ENCODE data around the gene KLK7.

The KLK7 gene

GRCh38 chr19:51018745-51019543, 35.2 kb upstream of the KLK7 start:
- peak overlapping the region; percentile 86 for H3K4me3 Mint-ChIP-seq

DNA sequence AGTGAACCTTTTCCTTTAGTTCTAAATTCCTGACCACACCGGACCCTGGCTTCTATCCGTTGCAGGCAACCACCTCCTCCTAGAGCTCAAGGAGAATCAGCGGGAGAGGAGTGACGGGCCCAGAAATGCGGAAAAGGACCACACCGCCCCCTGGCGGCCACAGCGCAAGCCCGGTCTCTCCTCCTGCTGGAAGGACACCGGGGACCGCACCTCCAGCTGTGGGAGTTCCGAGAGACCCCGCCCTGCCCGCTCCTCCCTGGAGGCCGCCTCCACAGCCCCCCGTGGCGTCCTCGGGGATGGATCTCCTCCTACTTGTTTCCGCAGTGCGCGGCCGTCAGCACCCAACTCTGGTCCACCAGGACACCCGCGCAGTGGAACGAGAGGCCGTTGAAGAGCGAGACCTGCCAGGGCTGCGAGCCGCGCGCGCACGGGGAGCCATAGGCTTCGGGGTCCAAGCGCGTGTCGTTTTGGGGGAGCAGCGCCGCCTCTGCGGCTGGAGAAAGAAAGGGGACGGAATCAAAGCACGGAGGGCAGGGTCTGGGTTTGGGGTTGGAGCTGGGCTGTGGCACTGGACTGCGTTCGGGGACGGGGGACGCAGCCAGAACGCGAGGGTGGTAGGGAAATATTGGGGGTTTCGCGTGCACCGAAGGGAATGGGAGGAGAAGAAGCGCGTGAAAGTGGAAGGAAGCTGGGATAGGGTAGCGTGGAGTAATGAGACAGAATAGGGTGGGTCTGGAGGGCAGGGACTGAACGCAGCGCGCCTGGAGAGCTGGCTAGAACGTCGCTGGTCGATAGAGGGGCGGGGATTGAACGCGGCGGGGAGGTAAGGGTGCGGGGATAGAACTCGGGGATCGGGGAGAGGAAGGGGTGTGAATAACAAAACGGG, 33.3 kb upstream of the KLK7 start:
- Mint-ChIP-seq H3K27me3 (peaks cover 40% of the 10 kb centered on the region), H3K4me3 (peak overlapping the region; percentile 64), H3K9me3 (ENCODE audit: low read depth) (no peaks in the 10 kb centered on the region), H3K27ac (no peak overlapping the region), H3K36me3 (no peaks in the 10 kb centered on the region), H3K4me1 (ENCODE audit: low read depth) (peaks cover 25% of the 10 kb centered on the region)

More at GRCh38 chr19:51018745-51019543, 35.2 kb upstream of the KLK7 start:
- H3K27ac Mint-ChIP-seq, result no peak overlapping the region
- H3K9me3 Mint-ChIP-seq (ENCODE audit: low read depth), result no peaks in the 10 kb centered on the region
- no peaks in the 10 kb centered on the region for H3K36me3 Mint-ChIP-seq
- H3K4me1 Mint-ChIP-seq (ENCODE audit: low read depth), result peaks cover 25% of the 10 kb centered on the region
- H3K27me3 Mint-ChIP-seq, result peaks cover 34% of the 10 kb centered on the region

DNA sequence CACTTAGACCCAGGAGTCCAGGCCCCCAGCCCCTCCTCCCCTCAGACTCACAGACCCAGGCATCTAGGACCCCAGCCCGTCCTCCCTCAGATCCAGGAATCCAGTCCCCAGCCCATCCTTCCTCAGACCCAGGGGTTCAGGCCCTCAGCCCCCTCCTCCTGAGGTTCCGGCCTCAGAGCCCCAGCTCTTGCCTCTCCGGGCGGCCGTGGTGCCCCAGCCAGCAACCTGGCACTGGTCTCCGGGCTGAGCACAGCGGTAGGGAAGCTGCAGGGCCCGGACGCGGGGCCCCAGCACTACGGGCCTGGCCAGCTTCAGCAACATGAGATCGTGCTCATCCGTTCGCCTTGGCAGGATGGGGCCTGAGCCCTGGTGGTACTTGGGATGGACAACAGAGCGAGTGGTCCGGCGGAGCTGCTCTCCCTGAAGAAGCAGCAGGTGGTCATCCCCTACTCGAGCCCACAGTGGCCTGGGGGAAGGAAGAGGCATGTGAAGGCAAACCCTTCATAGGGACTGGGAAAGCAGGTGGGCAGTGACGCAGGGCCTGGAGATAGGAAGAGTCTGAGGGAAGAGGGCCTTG, 32.1 kb upstream of the KLK7 start:
- Mint-ChIP-seq H3K27me3 (peaks cover 40% of the 10 kb centered on the region), H3K4me3 (no peak overlapping the region), H3K9me3 (ENCODE audit: low read depth) (no peaks in the 10 kb centered on the region), H3K36me3 (no peaks in the 10 kb centered on the region), H3K27ac (no peak overlapping the region), H3K4me1 (ENCODE audit: low read depth) (peaks cover 25% of the 10 kb centered on the region)

- peaks cover 21% of the 10 kb centered on the region for H3K4me1 Mint-ChIP-seq (ENCODE audit: low read depth)
- H3K9me3 Mint-ChIP-seq (ENCODE audit: low read depth), result no peaks in the 10 kb centered on the region
- H3K36me3 Mint-ChIP-seq, result no peaks in the 10 kb centered on the region
- H3K27ac Mint-ChIP-seq, result no peak overlapping the region
- H3K27me3 Mint-ChIP-seq, result peaks cover 40% of the 10 kb centered on the region
- H3K4me3 Mint-ChIP-seq, result no peak overlapping the region
These were observed 30.5 kb upstream of the KLK7 start for GRCh38 chr19:51014242-51014641.

GRCh38 chr19:51012661-51013190, 29.0 kb upstream of the KLK7 start:
- Mint-ChIP-seq H3K4me1 (ENCODE audit: low read depth) (peaks cover 13% of the 10 kb centered on the region), H3K36me3 (no peaks in the 10 kb centered on the region), H3K9me3 (ENCODE audit: low read depth) (no peaks in the 10 kb centered on the region), H3K4me3 (no peak overlapping the region), H3K27me3 (peaks cover 36% of the 10 kb centered on the region), H3K27ac (no peak overlapping the region)

DNA sequence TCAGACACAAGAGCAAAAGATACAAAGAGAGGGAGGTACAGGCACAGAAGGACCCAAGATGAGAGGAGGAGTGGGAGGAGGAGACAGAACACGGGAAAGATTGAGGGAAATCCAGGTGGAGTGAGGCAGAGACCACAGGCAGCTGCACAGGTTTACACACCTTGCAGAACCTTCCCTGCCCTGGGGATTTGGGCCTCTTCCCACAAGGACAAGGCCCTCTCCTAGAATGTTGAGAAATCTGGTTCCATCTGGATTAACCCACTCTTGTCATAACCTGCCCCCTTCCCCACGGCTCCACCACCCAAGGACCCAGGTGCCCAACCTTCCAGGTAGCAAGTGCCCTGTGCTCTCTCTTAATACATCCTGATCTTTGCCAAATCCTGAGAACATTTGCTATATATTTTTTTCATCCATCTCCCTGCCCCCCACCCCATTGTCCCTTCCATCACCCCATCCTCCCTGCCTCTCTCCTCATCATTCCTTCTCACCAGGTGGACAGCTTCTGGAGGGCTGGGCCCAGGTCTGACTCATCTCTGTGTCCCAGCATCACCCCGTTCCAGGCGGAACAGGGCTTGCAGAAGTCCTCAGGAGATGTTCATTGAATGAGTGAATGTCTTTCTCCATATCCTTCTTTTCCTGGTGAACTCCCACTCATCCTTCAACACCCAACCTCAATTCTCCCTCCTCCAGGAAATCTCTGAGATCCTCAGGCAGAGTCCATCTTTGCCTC, 26.5 kb upstream of the KLK7 start:
- H3K27me3 Mint-ChIP-seq, result peaks cover 35% of the 10 kb centered on the region
- no peak overlapping the region for H3K27ac Mint-ChIP-seq
- no peaks in the 10 kb centered on the region for H3K4me1 Mint-ChIP-seq (ENCODE audit: low read depth)
- no peaks in the 10 kb centered on the region for H3K36me3 Mint-ChIP-seq
- no peaks in the 10 kb centered on the region for H3K9me3 Mint-ChIP-seq (ENCODE audit: low read depth)
- H3K4me3 Mint-ChIP-seq, result no peak overlapping the region

DNA sequence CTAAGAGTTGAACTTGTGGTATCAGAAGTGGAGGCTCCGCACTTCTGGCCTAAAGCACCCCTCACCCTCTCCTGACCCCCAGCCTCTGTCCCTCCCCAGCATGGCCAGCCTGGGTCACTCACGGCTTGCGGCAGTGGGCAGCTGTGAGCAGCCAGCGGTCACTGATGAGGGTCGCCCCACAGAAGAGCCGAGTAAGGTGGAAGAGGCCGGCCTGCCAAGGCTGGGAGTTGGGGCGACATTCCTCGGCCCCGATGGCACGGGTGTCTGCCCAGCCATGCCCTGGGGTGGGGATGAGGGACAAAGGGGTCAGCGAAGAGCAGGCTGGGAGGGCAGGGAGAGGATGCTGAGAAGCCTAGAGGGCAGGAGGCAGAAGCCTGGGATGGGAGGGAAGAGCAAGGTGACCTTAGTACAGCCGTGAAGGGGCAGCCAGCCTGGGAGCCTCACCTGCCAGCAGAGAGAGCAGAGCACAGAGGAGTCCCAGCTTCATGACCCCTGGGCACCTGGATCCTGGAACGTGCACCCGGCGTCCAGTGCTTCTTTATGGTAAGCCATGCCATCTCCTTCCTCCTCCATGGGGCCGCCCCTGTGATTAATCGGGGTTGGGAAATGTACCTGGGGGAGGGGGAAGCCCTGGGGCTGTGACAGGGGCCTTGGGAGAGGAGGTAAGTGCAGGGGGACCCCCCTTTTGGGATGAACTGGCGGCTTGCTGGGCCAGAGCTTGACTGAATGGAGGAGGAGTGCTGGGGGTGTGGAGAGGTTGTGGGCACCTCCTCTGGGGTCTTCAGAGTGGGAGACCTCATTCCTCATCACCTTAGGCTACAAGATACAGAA, 25.6 kb upstream of the KLK7 start:
- Mint-ChIP-seq H3K27ac (no peak overlapping the region), H3K9me3 (ENCODE audit: low read depth) (no peaks in the 10 kb centered on the region), H3K4me1 (ENCODE audit: low read depth) (no peaks in the 10 kb centered on the region), H3K4me3 (no peak overlapping the region), H3K36me3 (no peaks in the 10 kb centered on the region), H3K27me3 (peaks cover 27% of the 10 kb centered on the region)

GRCh38 chr19:51007488-51007887, 23.8 kb upstream of the KLK7 start:
- H3K4me3 Mint-ChIP-seq, result no peak overlapping the region
- no peaks in the 10 kb centered on the region for H3K9me3 Mint-ChIP-seq (ENCODE audit: low read depth)
- H3K36me3 Mint-ChIP-seq, result no peaks in the 10 kb centered on the region
- H3K27ac Mint-ChIP-seq, result no peak overlapping the region
- H3K27me3 Mint-ChIP-seq, result peaks cover 21% of the 10 kb centered on the region
- no peaks in the 10 kb centered on the region for H3K4me1 Mint-ChIP-seq (ENCODE audit: low read depth)

DNA sequence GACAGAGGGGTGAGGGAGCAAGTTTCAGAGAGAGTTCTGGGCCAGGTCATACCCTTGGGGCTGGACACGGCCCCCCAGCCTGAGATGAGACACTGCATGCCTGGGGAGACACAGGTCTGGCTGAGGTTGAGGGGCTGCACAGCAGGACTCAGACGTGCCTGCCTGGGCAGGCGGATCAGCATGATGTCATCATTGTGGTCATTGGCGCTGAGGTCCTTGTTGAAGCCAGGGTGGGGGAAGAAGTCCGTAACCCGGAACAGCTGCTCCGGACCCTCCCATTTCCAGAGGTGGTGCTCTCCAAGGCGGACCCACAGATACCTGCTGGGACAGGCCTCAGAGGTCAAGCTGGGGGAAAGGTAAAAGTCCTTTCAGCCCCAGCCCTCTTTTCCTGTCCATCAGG, 22.7 kb upstream of the KLK7 start:
- H3K4me3 Mint-ChIP-seq, result no peak overlapping the region
- H3K36me3 Mint-ChIP-seq, result no peaks in the 10 kb centered on the region
- H3K9me3 Mint-ChIP-seq (ENCODE audit: low read depth), result no peaks in the 10 kb centered on the region
- no peaks in the 10 kb centered on the region for H3K4me1 Mint-ChIP-seq (ENCODE audit: low read depth)
- H3K27ac Mint-ChIP-seq, result no peak overlapping the region
- H3K27me3 Mint-ChIP-seq, result peaks cover 25% of the 10 kb centered on the region

DNA sequence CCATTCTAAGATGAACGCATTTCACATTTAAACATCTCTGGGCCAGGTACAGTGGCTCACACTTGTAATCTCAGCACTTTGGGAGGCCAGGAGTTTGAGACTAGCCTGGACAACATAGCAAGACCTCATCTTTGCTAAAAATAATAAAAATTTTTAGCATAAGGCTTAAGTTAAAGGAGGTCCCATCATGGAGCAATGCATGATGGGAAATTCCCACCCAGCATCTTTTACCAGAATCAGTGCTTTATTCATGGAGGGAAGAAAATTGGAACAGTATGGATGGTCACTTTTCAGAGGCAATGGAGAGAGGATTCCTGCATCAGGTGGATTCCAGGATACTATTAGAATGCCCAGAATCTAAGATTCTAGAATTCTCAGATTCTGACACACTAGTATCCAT, 21.5 kb upstream of the KLK7 start:
- Mint-ChIP-seq H3K4me3 (no peak overlapping the region), H3K27ac (no peak overlapping the region), H3K9me3 (ENCODE audit: low read depth) (no peaks in the 10 kb centered on the region), H3K27me3 (peaks cover 23% of the 10 kb centered on the region), H3K4me1 (ENCODE audit: low read depth) (no peaks in the 10 kb centered on the region), H3K36me3 (no peaks in the 10 kb centered on the region)

- Mint-ChIP-seq H3K36me3 (no peaks in the 10 kb centered on the region), H3K4me3 (no peak overlapping the region), H3K27me3 (peaks cover 29% of the 10 kb centered on the region), H3K27ac (no peak overlapping the region), H3K9me3 (ENCODE audit: low read depth) (no peaks in the 10 kb centered on the region), H3K4me1 (ENCODE audit: low read depth) (no peaks in the 10 kb centered on the region)
These were observed 19.6 kb upstream of the KLK7 start for GRCh38 chr19:51003316-51003715.

- Mint-ChIP-seq H3K27me3 (peaks cover 32% of the 10 kb centered on the region), H3K27ac (no peak overlapping the region), H3K9me3 (ENCODE audit: low read depth) (no peaks in the 10 kb centered on the region), H3K4me3 (no peak overlapping the region), H3K4me1 (ENCODE audit: low read depth) (no peaks in the 10 kb centered on the region), H3K36me3 (no peaks in the 10 kb centered on the region)
These were observed 19.0 kb upstream of the KLK7 start for GRCh38 chr19:51002542-51003311.

DNA sequence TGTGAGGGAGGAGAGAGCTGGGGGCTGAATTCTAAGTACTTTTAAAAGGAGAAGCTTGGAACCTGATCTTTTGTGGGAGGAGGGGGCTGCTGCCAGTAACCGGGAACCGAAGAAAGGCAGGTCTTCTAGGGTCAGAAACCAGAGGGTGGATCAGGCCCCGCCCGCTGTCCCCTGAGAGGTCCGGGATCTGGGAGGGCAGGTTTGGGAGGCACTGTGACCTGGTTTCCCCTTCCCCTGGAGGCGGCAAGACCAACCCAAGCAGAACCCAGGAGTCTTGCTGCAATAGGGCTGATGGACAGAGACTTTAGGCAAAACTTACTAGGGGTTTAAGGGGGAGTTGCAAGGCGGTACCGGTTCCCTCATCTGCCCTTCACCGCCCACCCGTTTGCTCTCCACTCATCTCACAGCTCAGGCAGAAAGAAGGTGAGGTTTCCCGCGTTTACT, 18.4 kb upstream of the KLK7 start:
- H3K36me3 Mint-ChIP-seq, result no peaks in the 10 kb centered on the region
- no peaks in the 10 kb centered on the region for H3K4me1 Mint-ChIP-seq (ENCODE audit: low read depth)
- no peaks in the 10 kb centered on the region for H3K9me3 Mint-ChIP-seq (ENCODE audit: low read depth)
- H3K27me3 Mint-ChIP-seq, result peaks cover 27% of the 10 kb centered on the region
- H3K27ac Mint-ChIP-seq, result no peak overlapping the region
- no peak overlapping the region for H3K4me3 Mint-ChIP-seq
